GM18505 (cell line): Measurements from ENCODE around the gene ATRN.
"Not testable (repeated sequence)": the region's sequence is repeated elsewhere in the genome, so short reads cannot be mapped to it uniquely, and the experiment has no call there.

ENCODE experiments used
- ATAC-seq: cut with Tn5 transposase; IDR thresholded peaks from one replicate; pipeline ENCODE4 v1.9.1; 2021; ENCODE audit not compliant: unreplicated experiment
- POLR2A ChIP-seq: IDR thresholded peaks from 4 replicates; pipeline ENCODE4 v1.6.1; 2011; ENCODE audit warnings: borderline replicate concordance; ENCODE audit not compliant: insufficient read depth, insufficient read length; ENCODE audit errors: extremely low read depth

The ATRN gene

GRCh38 chr20:3586093-3586492, 115.3 kb downstream of the ATRN start:
- ATAC-seq: no peak
- TF ChIP-seq POLR2A: no peak

GRCh38 chr20:3590164-3590563, 119.3 kb downstream of the ATRN start:
- TF ChIP-seq POLR2A: no peak
- ATAC-seq: no peak

- ATAC-seq: no peak
- TF ChIP-seq POLR2A: no peak
Observed at GRCh38 chr20:3592931-3593330, 122.1 kb downstream of the ATRN start.

GRCh38 chr20:3595541-3595940, 124.7 kb downstream of the ATRN start:
- no peak for TF ChIP-seq POLR2A
- no peak for ATAC-seq

GRCh38 chr20:3603108-3603507, 132.3 kb downstream of the ATRN start:
- ATAC-seq: no peak

GRCh38 chr20:3605386-3605886, 134.6 kb downstream of the ATRN start:
- ATAC-seq: not testable (repeated sequence)

More at GRCh38 chr20:3603108-3603507, 132.3 kb downstream of the ATRN start:
- TF ChIP-seq POLR2A: no peak

GRCh38 chr20:3606021-3606420, 135.2 kb downstream of the ATRN start:
- no peak for TF ChIP-seq POLR2A
- ATAC-seq: no peak

GRCh38 chr20:3611901-3612300, 141.1 kb downstream of the ATRN start:
- TF ChIP-seq POLR2A: no peak
- ATAC-seq: no peak

- no peak for TF ChIP-seq POLR2A
- ATAC-seq: no peak
Observed at GRCh38 chr20:3612795-3613572, 142.2 kb downstream of the ATRN start.

- no peak for ATAC-seq
- no peak for TF ChIP-seq POLR2A
Observed at GRCh38 chr20:3613821-3614440, 143.1 kb downstream of the ATRN start.

- no peak for ATAC-seq
- no peak for TF ChIP-seq POLR2A
Observed at GRCh38 chr20:3614466-3614865, 143.6 kb downstream of the ATRN start.

GRCh38 chr20:3615171-3615840, 144.5 kb downstream of the ATRN start:
- ATAC-seq: not testable (repeated sequence)

- ATAC-seq: no peak
- no peak for TF ChIP-seq POLR2A
Observed at GRCh38 chr20:3616250-3616649, 145.4 kb downstream of the ATRN start.

- ATAC-seq: no peak
Observed at GRCh38 chr20:3621111-3621510, 150.3 kb downstream of the ATRN start.

More at GRCh38 chr20:3621111-3621510, 150.3 kb downstream of the ATRN start:
- no peak for TF ChIP-seq POLR2A
